IPS-NIHi7 (cell line): ENCODE measurements around the gene PALD1.
A peak's percentile ranks its signal among the peaks of the same experiment; 100 is the strongest.
"Not testable (repeated sequence)": the region's sequence is repeated elsewhere in the genome, so short reads cannot be mapped to it uniquely, and the experiment has no call there.

Source experiments
- DNase-seq: peaks from one replicate; pipeline ENCODE4 v3.0.0; 2012; ENCODE audit warnings: mixed read lengths; ENCODE audit errors: extremely low spot score

The PALD1 gene

GRCh38 chr10:70481831-70482530 is 3.4 kb downstream of the PALD1 start:
- DNase-seq, result no peak

- no peak for DNase-seq
Measured at GRCh38 chr10:70482982-70483760, 4.6 kb downstream of the PALD1 start.

GRCh38 chr10:70483872-70484271 is 5.3 kb downstream of the PALD1 start:
- DNase-seq, result not testable (repeated sequence)

GRCh38 chr10:70487824-70488223 is 9.3 kb downstream of the PALD1 start:
- no peak for DNase-seq

DNA sequence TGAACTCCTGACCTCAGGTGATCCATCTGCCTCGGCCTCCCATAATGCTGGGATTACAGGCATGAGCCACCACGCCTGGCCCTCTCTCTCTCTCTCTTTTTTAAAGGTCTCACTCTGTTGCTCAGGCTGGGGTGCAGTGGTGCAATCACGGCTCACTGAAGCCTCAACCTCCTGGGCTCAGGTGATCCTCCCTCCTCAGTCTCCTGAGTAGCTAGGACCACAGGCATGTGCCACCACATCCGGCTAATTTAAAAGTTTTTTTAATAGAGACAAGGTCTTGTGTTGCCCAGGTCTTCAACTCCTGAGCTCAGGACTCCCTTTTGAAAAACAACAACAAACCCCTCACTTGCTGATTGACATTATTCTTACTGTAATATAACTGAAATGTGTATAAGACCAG is 11.6 kb downstream of the PALD1 start:
- no peak for DNase-seq

DNA sequence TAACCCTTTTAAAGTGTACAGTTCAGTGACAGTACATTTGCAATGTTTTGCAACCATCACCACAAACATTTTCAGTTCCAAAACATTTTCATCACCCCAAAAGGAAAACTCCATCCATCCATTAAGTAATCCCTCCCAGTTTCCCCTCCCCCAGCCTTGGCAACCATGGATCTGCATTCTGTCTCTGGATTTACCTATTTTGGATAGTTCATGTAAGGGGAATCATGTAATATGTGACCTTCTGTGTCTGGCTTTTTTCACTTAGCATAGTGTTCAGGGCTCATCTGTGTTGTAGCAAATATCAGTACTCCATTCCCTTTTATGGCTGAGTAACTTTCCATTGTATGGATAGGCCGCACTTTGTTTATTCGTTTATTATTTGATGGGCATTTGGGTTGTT is 13.0 kb downstream of the PALD1 start:
- no peak for DNase-seq

DNA sequence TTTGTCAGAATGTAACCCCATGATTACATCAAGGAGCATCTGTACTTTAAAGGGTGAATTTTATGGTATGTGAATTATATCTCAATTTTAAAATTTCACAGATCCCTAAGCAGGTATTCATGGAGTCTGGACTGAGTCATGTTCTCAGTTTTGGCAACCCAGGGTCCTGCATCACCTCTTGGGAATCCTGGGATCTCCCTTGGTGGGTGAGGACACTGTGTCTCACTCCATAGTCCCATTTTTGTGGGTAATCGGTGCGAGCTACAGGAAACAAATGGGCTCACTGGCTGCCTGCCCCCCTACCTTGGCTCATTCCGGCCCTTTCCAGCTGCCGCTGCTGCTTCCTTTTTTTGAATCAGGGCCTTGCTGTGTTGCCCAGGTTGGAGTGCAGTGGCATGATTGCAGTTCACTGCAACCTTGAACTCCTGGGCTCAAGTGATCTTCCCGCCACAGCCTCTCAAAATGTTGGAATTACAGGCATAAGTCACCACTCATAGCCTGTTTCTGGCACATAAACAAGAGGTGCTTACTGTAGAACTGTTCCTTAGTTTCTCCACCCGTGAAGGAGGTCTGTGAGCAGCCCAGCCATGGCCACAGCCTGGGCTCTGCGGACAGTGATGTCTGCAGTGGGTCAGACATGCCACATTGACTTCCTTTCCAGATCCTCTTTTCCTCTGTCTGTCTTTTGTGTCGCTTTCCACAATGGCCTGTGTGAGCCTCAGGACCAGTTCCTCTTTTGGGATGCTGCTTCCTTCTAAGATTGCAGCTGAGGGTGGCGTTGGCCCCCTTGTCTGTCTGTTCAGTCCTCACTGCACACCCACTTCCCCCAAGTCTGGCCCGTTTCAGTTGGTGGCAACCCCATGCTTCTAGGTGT is 14.5 kb downstream of the PALD1 start:
- DNase-seq, result no peak

GRCh38 chr10:70493660-70494234 is 15.2 kb downstream of the PALD1 start:
- peak; percentile 83 for DNase-seq

GRCh38 chr10:70494536-70494935 is 16.0 kb downstream of the PALD1 start:
- DNase-seq, result no peak

- DNase-seq, result no peak
Measured at GRCh38 chr10:70494966-70495365, 16.4 kb downstream of the PALD1 start.

DNA sequence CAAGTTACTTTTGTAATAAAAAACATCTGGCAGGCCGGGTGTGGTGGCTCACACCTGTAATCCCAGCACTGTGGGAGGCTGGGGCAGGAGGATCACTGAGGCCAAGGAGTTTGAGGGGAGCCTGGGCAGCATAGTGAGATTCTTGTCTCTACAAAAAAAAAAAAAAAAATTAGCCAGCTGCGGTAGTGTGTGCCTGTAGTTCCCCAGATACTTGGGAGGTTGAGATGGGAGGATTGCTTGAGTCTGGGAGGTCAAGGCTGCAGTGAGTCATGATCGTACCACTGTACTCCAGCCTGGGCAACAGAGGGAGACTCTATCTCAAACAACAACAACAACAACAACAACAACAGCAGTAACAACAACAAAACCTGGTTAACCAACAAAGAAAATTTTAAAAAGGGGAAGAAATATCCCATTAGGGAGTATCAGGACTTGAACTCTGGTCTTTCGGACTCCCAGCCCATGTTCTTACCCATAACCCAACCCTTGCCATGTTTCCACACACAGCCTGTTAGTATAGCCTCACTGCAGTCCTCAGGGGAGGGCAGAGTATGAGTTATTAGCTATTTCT is 17.2 kb downstream of the PALD1 start:
- no peak for DNase-seq

GRCh38 chr10:70496341-70497119 is 18.0 kb downstream of the PALD1 start:
- DNase-seq, result no peak

GRCh38 chr10:70497120-70497545 is 18.6 kb downstream of the PALD1 start:
- no peak for DNase-seq

DNA sequence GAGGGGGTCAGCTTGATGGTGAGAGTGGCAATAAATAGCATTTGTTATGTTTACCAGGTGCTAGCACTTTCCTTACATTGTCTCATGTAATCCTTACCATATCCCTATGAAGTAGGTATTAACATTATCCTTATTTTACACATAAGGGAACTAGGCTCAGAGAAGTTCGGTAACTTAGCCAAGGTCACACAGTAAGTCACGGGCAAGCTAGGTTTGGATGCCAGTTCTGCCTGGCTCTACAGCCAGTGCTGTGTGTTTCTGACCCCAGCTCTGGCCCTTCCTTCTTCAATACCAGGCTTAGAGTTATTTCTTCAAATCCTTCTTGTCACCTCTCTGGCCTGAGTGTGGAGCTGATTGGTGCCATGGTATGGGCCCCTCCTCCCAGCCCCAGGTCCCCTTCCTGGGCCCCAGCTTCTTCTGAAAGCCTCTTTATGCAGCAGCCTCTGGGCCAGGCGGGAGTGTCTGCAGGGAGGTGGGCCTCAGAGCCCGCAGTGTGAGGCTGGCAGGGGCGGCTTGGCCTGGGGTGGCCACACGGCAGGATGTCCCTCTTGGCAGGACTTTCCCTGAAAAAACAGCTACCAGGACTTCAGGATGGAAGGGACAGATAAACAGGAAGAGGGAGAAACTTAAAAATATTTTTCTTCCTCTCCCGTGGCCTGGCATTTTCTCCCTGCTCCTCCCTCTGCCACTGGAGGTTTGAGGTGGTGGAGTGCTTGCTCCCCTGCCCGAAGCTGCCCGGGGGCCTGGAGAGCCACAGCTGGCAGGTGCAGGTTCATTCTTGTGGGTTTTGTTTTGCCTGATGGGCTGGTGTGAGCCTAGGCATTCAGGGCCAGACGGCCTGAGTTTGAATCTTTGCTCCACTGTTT is 20.6 kb downstream of the PALD1 start:
- DNase-seq, result no peak

DNA sequence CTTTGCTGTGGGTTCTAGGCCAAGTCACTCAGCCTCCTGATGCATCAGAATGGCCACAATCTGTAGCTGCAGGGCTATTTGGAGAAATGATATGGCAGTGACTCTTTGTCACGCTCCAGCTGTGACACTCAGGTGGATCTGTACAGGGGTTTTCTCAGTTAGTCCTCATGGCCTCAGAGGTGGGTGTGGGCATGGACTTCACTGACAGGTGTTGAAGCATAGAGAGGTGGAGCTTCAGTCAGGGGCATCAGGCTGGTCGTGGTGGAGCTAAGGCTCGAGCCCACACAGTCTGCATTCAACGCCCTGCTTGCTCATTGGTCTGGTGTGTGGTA is 21.2 kb downstream of the PALD1 start:
- DNase-seq, result no peak

GRCh38 chr10:70500368-70500767 is 21.8 kb downstream of the PALD1 start:
- DNase-seq, result no peak

GRCh38 chr10:70500812-70501301 is 22.3 kb downstream of the PALD1 start:
- no peak for DNase-seq

DNA sequence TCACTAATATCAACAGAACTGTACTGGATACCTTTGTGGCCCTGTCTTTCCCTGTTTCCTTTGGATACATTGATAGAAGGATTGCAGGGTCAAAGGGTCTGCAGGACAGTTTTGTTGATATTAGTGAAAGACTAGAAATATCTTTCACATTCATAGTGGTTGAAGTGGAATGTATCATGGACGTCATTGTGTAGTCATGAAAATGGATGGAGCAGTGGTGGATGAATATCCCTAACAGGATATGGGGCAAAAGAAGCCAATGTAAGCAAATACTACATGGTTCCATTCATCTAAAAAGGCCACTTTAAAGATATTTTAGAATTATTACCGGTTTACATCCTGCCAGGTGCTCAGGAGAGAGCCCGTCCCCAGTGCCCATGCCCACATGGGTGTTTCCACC is 23.8 kb downstream of the PALD1 start:
- no peak for DNase-seq

DNA sequence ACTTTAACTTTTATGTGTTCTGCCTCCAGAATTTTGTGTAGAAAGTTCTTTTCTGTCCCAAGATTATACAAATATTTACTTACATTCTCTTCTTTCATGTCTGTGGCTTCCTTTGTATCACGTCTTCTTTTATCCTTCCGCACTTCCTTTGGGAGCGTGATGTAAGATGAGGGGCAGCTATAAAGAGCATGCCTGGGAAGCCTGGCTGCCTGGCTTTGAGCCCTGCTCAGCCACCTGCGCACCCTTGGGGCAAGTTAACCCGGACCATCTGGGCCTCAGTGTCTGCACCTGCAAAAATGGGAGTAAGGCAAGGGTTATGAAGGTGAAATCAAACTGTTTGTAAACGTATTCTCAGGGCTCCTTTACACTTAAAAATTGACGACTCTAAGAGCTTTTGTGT is 25.2 kb downstream of the PALD1 start:
- DNase-seq, result no peak
